ENCODE data around the gene ORMDL2.

ORMDL2 gene, protein sequence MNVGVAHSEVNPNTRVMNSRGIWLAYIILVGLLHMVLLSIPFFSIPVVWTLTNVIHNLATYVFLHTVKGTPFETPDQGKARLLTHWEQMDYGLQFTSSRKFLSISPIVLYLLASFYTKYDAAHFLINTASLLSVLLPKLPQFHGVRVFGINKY

DNA sequence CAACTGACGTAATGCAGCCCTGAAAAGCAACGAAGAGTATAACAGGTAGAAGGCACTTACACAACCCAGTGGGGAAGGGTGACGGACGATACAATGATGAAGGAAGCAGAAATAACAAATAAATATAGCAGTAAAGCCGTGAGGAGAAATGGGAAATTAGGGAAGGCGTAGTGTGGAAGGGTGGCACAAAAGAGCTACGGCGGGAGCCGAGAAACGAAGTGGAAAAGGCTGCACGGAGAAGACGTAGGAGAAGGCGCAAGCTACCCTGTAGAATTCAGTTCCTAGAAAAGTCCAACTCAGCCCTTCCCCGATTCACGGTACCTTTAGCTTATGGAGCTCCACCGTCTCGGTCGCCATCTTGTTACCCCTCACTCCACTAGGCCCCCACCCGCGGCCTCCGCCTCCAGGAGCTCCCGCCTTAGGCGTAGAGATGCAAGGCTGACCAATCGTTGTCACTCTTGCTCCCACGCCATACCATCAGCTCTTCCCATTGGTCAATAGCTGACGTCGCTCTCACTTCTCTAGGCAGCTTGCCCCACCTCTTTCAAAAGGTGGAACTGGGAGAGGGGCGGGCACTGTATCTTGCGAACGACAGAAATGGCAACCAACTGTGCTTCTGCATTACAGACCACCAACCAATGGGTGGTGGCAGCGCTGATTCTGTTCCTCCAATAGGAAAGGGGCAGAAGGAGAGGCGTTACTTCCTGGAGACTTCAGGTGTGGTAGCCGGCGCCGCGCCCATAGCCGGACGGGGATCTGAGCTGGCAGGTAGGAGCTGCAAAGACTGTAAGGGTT lies at the start of gene ORMDL2, which contains the start of gene SARNP:
TSS of gene ORMDL2 (plus strand) at position 697 of the 795 bp plus-strand sequence. CDS start 959 bp downstream, outside the sequence.
TSS of gene SARNP (minus strand) at position 380 of the 795 bp plus-strand sequence. CDS start at position 357, 23 bp downstream.
- H3K9me2 ChIP-seq (ENCODE audit: low read depth, low read length), result no peaks in the 10 kb centered on the region
- peaks cover 83% of the 10 kb centered on the region for H3K36me3 ChIP-seq (ENCODE audit: insufficient read depth, low read length)
- peaks cover 30% of the 10 kb centered on the region for H3K4me1 ChIP-seq (ENCODE audit: insufficient read depth, low read length, severe bottlenecking)
- peak within 1 kb of the TSS; percentile 98 for H3K4me3 ChIP-seq (ENCODE audit: low read depth, low read length, poor library complexity, severe bottlenecking)
- peak within 1 kb of the TSS; percentile 100 for H3K4me2 ChIP-seq (ENCODE audit: low read length)
- TF ChIP-seq EZH2 (IDR thresholded peaks at IDR 0.05; ENCODE audit: borderline replicate concordance, low read length) (no peak), CTCF (IDR thresholded peaks at IDR 0.05; ENCODE audit: low read length) (no peak)
- peak within 1 kb of the TSS; percentile 99 for H3K9ac ChIP-seq (ENCODE audit: low read length)
- no peaks in the 10 kb centered on the region for H3K27me3 ChIP-seq (ENCODE audit: insufficient read depth, low read length)
- H3K27ac ChIP-seq (ENCODE audit: low read depth, low read length, poor library complexity, severe bottlenecking), result peak within 1 kb of the TSS; percentile 66
- H3F3A ChIP-seq (ENCODE audit: insufficient read depth, low read length), result no peaks in the 10 kb centered on the region
- peaks cover 56% of the 10 kb centered on the region for H3K79me2 ChIP-seq (ENCODE audit: insufficient read depth, low read length)
- no peaks in the 10 kb centered on the region for H4K20me1 ChIP-seq (ENCODE audit: insufficient read depth, low read length)
- H3K9me3 ChIP-seq (ENCODE audit: low read length), result no peaks in the 10 kb centered on the region
- peak within 1 kb of the TSS; percentile 29; the same call in 1 of the 2 replicates for H2AFZ ChIP-seq (ENCODE audit: low read length)

- no peaks in the 10 kb centered on the region for H3K9me2 ChIP-seq (ENCODE audit: low read depth, low read length)
- no peaks in the 10 kb centered on the region for H3K4me1 ChIP-seq (ENCODE audit: insufficient read depth, low read length, severe bottlenecking)
- H3K27me3 ChIP-seq (ENCODE audit: insufficient read depth, low read length), result no peaks in the 10 kb centered on the region
- H3K9me3 ChIP-seq (ENCODE audit: low read length), result no peaks in the 10 kb centered on the region
- no peak overlapping the region for H3K9ac ChIP-seq (ENCODE audit: low read length)
- no peak overlapping the region for H3K4me2 ChIP-seq (ENCODE audit: low read length)
- H4K20me1 ChIP-seq (ENCODE audit: insufficient read depth, low read length), result no peaks in the 10 kb centered on the region
- H3K79me2 ChIP-seq (ENCODE audit: insufficient read depth, low read length), result no peaks in the 10 kb centered on the region
- no peak overlapping the region for H3K4me3 ChIP-seq (ENCODE audit: low read depth, low read length, poor library complexity, severe bottlenecking)
- no peak overlapping the region for H3K27ac ChIP-seq (ENCODE audit: low read depth, low read length, poor library complexity, severe bottlenecking)
- H2AFZ ChIP-seq (ENCODE audit: low read length), result no peak overlapping the region
- no peak for TF ChIP-seq EZH2 (IDR thresholded peaks at IDR 0.05; ENCODE audit: borderline replicate concordance, low read length)
- H3K36me3 ChIP-seq (ENCODE audit: insufficient read depth, low read length), result peaks cover 60% of the 10 kb centered on the region
- no peaks in the 10 kb centered on the region for H3F3A ChIP-seq (ENCODE audit: insufficient read depth, low read length)
Observed at GRCh38 chr12:55771736-55772135, 46.1 kb upstream of the ORMDL2 start.

DNA sequence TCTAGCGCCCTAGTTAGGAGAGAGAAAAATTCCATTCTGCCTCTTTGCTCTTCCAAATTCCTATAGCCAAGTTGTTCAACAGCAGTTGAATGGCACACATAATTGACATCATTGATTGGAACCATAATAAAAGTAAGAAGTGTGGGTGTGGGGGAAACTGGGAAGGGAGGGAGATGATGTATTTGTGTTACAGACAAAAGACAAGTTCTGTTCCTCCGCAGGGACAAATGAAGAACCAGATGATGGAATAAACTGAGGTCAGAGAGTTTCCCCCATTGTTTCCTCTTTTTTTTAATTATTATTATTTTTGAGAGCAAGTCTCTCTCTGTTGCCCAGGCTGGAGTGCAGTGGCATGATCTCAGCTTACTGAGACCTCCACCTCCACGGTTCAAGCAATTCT lies 40.0 kb upstream of the ORMDL2 start:
- Histone ChIP-seq H2AFZ (ENCODE audit: low read length) (no peak overlapping the region), H4K20me1 (ENCODE audit: insufficient read depth, low read length) (no peaks in the 10 kb centered on the region), H3K9me2 (ENCODE audit: low read depth, low read length) (no peaks in the 10 kb centered on the region), H3K4me3 (ENCODE audit: low read depth, low read length, poor library complexity, severe bottlenecking) (no peak overlapping the region), H3K9ac (ENCODE audit: low read length) (no peak overlapping the region), H3K27me3 (ENCODE audit: insufficient read depth, low read length) (no peaks in the 10 kb centered on the region), H3K36me3 (ENCODE audit: insufficient read depth, low read length) (peaks cover 74% of the 10 kb centered on the region), H3K4me2 (ENCODE audit: low read length) (no peak overlapping the region), H3F3A (ENCODE audit: insufficient read depth, low read length) (no peaks in the 10 kb centered on the region), H3K79me2 (ENCODE audit: insufficient read depth, low read length) (no peaks in the 10 kb centered on the region), H3K9me3 (ENCODE audit: low read length) (no peaks in the 10 kb centered on the region), H3K27ac (ENCODE audit: low read depth, low read length, poor library complexity, severe bottlenecking) (no peak overlapping the region), H3K4me1 (ENCODE audit: insufficient read depth, low read length, severe bottlenecking) (no peaks in the 10 kb centered on the region)
- no peak for TF ChIP-seq EZH2 (IDR thresholded peaks at IDR 0.05; ENCODE audit: borderline replicate concordance, low read length)
- TF ChIP-seq CTCF (IDR thresholded peaks at IDR 0.05; ENCODE audit: low read length), result no peak

All from OCI-LY1 (cell line).